Prostate gland (tissue), 2 donors: Measurements from ENCODE around the gene UNC13B. TPM values are rescaled to one million over a fixed set of nuclear protein-coding genes. Genes with fewer than 3 reads are reported as not detected.

Experiments used
- DNase-seq: peaks from one replicate; pipeline ENCODE4 v3.0.0-alpha.2; 2019; ENCODE audit warnings: low spot score
- H3K27ac ChIP-seq, 2 donors: fragments of 200-600 bp; sonication (generic); 2 replicates each; pipeline ENCODE4 v1.5.1; 2017 to 2019
- H3K27me3 ChIP-seq: fragments of 200-600 bp; sonication (generic); replicated peaks from 2 replicates; pipeline ENCODE4 v1.5.1; 2019; ENCODE audit not compliant: insufficient read depth
- H3K36me3 ChIP-seq, 2 donors: fragments of 200-600 bp; sonication (generic); 1 replicate in 1 of 2; 2 replicates in 1 of 2; pipeline versions ENCODE4 v1.5.1 to v1.8.1; 2017 to 2019
- H3K4me1 ChIP-seq: fragments of 200-600 bp; sonication (generic); replicated peaks from 2 replicates; pipeline ENCODE4 v1.5.1; 2019
- H3K4me3 ChIP-seq, 2 donors: fragments of 200-600 bp; sonication (generic); 2 replicates each; pipeline ENCODE4 v1.5.1; 2017 to 2019
- H3K9me3 ChIP-seq: fragments of 200-600 bp; sonication (generic); 2 replicates; pipeline ENCODE4 v1.5.1; 2017
- CTCF ChIP-seq, 4 experiments: fragments of 200-600 bp in 2 of 4; fragments of 450-650 bp in 2 of 4; sonication (generic) in 2 of 4; IDR thresholded peaks; 1 replicate in 3 of 4; 2 replicates in 1 of 4; pipeline ENCODE4 v1.5.1; 2016 to 2019; ENCODE audit warnings: antibody characterized with exemption in 4 of 4, mild to moderate bottlenecking in 2 of 4, moderate library complexity in 2 of 4
- POLR2A ChIP-seq: fragments of 450-650 bp; IDR thresholded peaks from one replicate; pipeline ENCODE4 v1.6.1; 2016; ENCODE audit warnings: antibody characterized with exemption, mild to moderate bottlenecking
- POLR2AphosphoS5 ChIP-seq: sonication (generic); formaldehyde crosslinking; IDR thresholded peaks from one replicate; pipeline ENCODE4 v1.6.1; 2017; ENCODE audit warnings: antibody characterized with exemption
- WGBS: methylation state at CpG from one replicate; pipeline ENCODE4 v1.1.5; 2018; 5-methylcytosine and 5-hydroxymethylcytosine counted together
- intact Hi-C: fragments of 100-400 bp; cut with DNase I; formaldehyde crosslinking; loops from one replicate; pipeline ENCODE4 v1.14.2; 2022
- total RNA-seq, 2 donors: library from RNA; depleted of rRNA; stranded (reverse); fragments of >200 nt; gene quantifications; one replicate each; pipeline ENCODE4 v1.1.0, GENCODE V29; 2016

Gene UNC13B
- total RNA-seq, 2 donors from 2014 or later, result 63.8 to 140 TPM

- peak overlapping the region; percentile 81 to 88 for H3K27ac ChIP-seq
- no peaks in the 10 kb centered on the region for H3K27me3 ChIP-seq
- H3K36me3 ChIP-seq, result no peaks in the 10 kb centered on the region
- no peak for TF ChIP-seq CTCF (IDR thresholded peaks at IDR 0.05)
- TF ChIP-seq POLR2AphosphoS5, result no peak
- no peak for TF ChIP-seq POLR2A
- DNase-seq, result peak; percentile 8
- intact Hi-C loops, result loop anchor here (2.0 kb wide), 1 partner anchor 141 kb away; no protein-coding TSS in a partner anchor
- H3K9me3 ChIP-seq, result no peaks in the 10 kb centered on the region
- no peak overlapping the region for H3K4me3 ChIP-seq
- peaks cover 5% of the 10 kb centered on the region for H3K4me1 ChIP-seq
- 69% methylated on average over 6 of the region's 6 CpGs for WGBS
These were observed 96.3 kb downstream of the UNC13B start for GRCh38 chr9:35257986-35258659.

- no peak overlapping the region for H3K4me3 ChIP-seq
- no peaks in the 10 kb centered on the region for H3K36me3 ChIP-seq
- H3K9me3 ChIP-seq, result no peaks in the 10 kb centered on the region
- peak; percentile 86 for DNase-seq
- WGBS, result 18% methylated on average over 5 of the region's 5 CpGs
- peak overlapping the region; percentile 81 to 88 for H3K27ac ChIP-seq
- TF ChIP-seq CTCF (IDR thresholded peaks at IDR 0.05), result peak; percentile 49 to 94 (median 72)
- TF ChIP-seq POLR2A, result no peak
- peak; percentile 87 for TF ChIP-seq POLR2AphosphoS5
- H3K4me1 ChIP-seq, result peaks cover 5% of the 10 kb centered on the region
- intact Hi-C loops, result loop anchor here (2.0 kb wide), 1 partner anchor 142 kb away; no protein-coding TSS in a partner anchor
- H3K27me3 ChIP-seq, result no peaks in the 10 kb centered on the region
These were observed 97.1 kb downstream of the UNC13B start for GRCh38 chr9:35258660-35259474.

GRCh38 chr9:35260186-35260585, 98.4 kb downstream of the UNC13B start:
- 78% methylated on average over 1 of the region's 1 CpG for WGBS
- intact Hi-C loops, result no loop called here
- H3K4me1 ChIP-seq, result peaks cover 5% of the 10 kb centered on the region

GRCh38 chr9:35262064-35262463, 100.3 kb downstream of the UNC13B start:
- DNase-seq, result no peak
- 100% methylated on average over 2 of the region's 2 CpGs for WGBS
- Histone ChIP-seq H3K36me3 (no peaks in the 10 kb centered on the region), H3K4me1 (peaks cover 5% of the 10 kb centered on the region), H3K4me3 (no peak overlapping the region), H3K9me3 (no peaks in the 10 kb centered on the region), H3K27me3 (no peaks in the 10 kb centered on the region), H3K27ac (no peak overlapping the region)
- TF ChIP-seq POLR2A (no peak), POLR2AphosphoS5 (no peak), CTCF (IDR thresholded peaks at IDR 0.05) (no peak)
- intact Hi-C loops, result no loop called here

More at GRCh38 chr9:35260186-35260585, 98.4 kb downstream of the UNC13B start:
- peak overlapping the region; percentile 81 to 88 for H3K27ac ChIP-seq
- H3K27me3 ChIP-seq, result no peaks in the 10 kb centered on the region
- H3K4me3 ChIP-seq, result no peak overlapping the region
- DNase-seq, result no peak
- no peak for TF ChIP-seq CTCF (IDR thresholded peaks at IDR 0.05)
- no peak for TF ChIP-seq POLR2AphosphoS5
- TF ChIP-seq POLR2A, result no peak
- no peaks in the 10 kb centered on the region for H3K9me3 ChIP-seq
- H3K36me3 ChIP-seq, result no peaks in the 10 kb centered on the region
